ENCODE data around the gene PADI4.
A peak's percentile ranks its signal among the peaks of the same experiment; 100 is the strongest.

The PADI4 gene

DNA sequence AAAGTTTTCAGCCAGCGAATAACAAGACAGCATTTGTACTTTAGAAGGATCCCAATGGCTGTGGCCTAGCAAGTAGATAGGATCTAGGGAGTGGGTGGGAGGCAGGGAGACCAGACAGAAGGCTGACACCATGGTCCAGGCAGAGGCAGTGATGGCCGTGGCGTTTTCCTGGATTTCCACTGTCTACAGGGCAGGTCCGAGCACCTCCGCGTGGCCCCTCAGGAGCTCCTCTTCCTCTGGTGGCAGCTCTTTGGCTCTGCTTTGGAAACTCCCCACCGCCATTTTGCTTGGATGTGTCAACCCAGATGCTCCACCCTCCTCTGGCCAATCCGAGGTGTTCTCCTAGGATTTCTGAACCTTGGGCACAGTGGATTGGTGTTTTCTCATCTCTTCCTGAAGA lies 25.1 kb downstream of the PADI4 start:
- H3K9me3 ChIP-seq: no peaks in the 10 kb centered on the region
- peak overlapping the region; percentile 60 for H3K27ac ChIP-seq
- TF ChIP-seq, protein P1, sequence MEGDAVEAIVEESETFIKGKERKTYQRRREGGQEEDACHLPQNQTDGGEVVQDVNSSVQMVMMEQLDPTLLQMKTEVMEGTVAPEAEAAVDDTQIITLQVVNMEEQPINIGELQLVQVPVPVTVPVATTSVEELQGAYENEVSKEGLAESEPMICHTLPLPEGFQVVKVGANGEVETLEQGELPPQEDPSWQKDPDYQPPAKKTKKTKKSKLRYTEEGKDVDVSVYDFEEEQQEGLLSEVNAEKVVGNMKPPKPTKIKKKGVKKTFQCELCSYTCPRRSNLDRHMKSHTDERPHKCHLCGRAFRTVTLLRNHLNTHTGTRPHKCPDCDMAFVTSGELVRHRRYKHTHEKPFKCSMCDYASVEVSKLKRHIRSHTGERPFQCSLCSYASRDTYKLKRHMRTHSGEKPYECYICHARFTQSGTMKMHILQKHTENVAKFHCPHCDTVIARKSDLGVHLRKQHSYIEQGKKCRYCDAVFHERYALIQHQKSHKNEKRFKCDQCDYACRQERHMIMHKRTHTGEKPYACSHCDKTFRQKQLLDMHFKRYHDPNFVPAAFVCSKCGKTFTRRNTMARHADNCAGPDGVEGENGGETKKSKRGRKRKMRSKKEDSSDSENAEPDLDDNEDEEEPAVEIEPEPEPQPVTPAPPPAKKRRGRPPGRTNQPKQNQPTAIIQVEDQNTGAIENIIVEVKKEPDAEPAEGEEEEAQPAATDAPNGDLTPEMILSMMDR (IDR thresholded peaks at IDR 0.05): no peak
- peaks cover 99% of the 10 kb centered on the region for H3K36me3 ChIP-seq
- no peaks in the 10 kb centered on the region for H3K27me3 ChIP-seq
- no peak overlapping the region for H3K4me3 ChIP-seq (ENCODE audit: low read depth in 1 of 2, low read length in 1 of 2)
- peaks cover 8 to 13% of the 10 kb centered on the region in 2 experiments for H3K4me1 ChIP-seq (ENCODE audit: control insufficient read depth in 1 of 2, insufficient read depth in 1 of 2, low read depth in 1 of 2, low read length in 1 of 2)

DNA sequence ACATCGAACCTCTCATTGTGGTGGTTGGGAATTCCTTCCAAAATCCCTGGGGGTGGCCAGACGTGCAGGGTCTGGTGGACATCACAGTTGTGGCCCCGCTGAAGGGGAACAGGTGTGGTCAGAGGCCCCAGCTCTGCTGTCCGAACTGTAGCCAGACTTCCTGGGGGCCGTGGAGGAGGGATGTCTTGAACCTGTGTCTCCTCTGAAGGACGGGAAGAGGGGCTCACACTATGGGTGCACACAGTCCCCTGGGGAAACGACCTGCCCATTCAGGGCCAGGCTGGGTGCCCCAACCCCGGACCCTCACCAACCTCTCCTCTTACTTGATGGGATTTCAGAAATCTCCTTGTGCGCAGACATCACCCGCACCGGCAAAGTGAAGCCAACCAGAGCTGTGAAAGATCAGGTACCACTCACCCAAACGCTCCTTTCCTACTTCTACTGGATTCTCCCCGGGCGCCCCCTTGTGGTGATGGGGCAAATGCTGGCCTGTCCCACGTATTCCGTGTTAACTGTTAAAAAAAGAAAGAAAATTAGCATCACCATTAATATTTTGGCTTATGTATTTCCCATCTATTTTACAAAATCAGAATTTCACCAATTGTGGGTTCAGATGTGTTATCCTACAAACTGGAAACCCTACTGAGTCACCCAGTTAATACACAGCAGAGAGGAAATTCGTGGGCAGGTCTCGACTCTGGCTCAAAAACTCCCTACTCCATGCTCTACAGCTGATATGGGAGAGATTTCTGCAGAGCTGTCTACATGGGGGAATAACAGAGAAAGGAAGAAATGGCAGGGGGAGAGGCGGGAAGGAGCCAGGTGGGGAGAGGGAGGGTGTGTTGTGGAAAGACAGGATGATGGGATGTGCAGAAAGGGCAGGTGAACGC lies 28.1 kb downstream of the PADI4 start:
- Histone ChIP-seq H3K27ac (peak overlapping the region; percentile 68), H3K27me3 (no peaks in the 10 kb centered on the region), H3K4me3 (ENCODE audit: low read depth in 1 of 2, low read length in 1 of 2) (no peak overlapping the region), H3K4me1 (ENCODE audit: control insufficient read depth in 1 of 2, insufficient read depth in 1 of 2, low read depth in 1 of 2, low read length in 1 of 2) (peaks cover 0 to 7% of the 10 kb centered on the region in 2 experiments), H3K9me3 (no peaks in the 10 kb centered on the region), H3K36me3 (peaks cover 100% of the 10 kb centered on the region)
- TF ChIP-seq, protein P1 (IDR thresholded peaks at IDR 0.05): peak; percentile 82

DNA sequence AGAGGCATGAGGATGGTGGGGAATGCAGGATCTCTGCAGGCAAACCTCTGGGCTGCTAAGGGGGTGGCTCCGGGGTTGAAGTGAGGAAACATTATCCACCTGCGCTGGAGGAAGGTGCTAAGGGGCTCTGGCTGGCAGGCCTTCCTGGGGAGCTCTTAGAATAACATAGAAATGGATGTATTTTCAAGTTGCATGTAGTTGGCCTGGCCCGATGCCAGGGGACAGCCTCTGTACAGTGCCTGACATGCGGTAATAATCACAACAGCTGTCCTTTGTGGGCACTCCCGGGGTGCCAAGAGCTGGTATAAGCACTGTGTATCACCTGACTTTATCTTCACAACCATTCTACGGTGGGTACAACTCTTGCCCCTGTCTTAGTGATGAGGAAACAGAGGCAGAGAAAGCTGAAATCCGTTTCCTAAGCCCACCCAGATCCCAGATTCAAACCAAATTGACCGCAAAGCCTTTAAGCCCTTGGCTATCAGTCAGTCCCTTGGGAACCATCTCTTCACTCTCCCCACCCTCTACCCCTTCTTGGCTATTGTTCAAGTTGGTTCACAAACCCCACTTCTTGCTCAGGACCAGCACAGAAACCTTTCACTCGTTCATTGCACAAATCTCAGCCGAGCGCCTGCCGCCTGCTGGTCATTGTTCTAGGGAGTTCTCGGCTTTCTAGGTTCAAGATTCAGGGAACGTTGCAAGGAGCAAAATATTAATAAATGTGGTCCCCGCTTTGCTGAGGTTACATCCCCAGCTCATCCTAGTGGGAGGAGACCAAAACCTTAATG lies 30.9 kb downstream of the PADI4 start:
- Histone ChIP-seq H3K27me3 (no peaks in the 10 kb centered on the region), H3K4me1 (ENCODE audit: control insufficient read depth in 1 of 2, insufficient read depth in 1 of 2, low read depth in 1 of 2, low read length in 1 of 2) (peaks cover 0 to 7% of the 10 kb centered on the region in 2 experiments), H3K4me3 (ENCODE audit: low read depth in 1 of 2, low read length in 1 of 2) (no peak overlapping the region), H3K27ac (peak overlapping the region; percentile 21), H3K36me3 (peaks cover 100% of the 10 kb centered on the region), H3K9me3 (no peaks in the 10 kb centered on the region)
- TF ChIP-seq, protein P1 (IDR thresholded peaks at IDR 0.05): no peak

DNA sequence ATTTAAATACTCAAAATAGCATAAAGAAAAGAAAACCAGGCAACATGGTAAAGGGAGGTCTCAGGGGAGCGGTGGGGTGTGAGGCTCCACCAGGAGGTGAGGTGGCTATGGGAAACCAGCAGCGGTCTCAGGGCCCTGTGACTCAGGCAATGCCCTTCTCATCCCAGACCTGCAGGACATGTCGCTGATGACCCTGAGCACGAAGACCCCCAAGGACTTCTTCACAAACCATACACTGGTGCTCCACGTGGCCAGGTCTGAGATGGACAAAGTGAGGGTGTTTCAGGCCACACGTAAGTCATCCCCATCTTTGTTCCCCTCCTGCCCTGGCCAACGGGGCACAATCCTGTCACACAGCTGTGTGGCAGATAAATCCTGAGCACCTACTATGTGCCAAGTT lies 31.5 kb downstream of the PADI4 start:
- Histone ChIP-seq H3K36me3 (peaks cover 100% of the 10 kb centered on the region), H3K27me3 (no peaks in the 10 kb centered on the region), H3K4me3 (ENCODE audit: low read depth in 1 of 2, low read length in 1 of 2) (no peak overlapping the region), H3K9me3 (no peaks in the 10 kb centered on the region), H3K4me1 (ENCODE audit: control insufficient read depth in 1 of 2, insufficient read depth in 1 of 2, low read depth in 1 of 2, low read length in 1 of 2) (peaks cover 0 to 7% of the 10 kb centered on the region in 2 experiments), H3K27ac (peak overlapping the region; percentile 21)
- TF ChIP-seq, protein P1 (IDR thresholded peaks at IDR 0.05): no peak

DNA sequence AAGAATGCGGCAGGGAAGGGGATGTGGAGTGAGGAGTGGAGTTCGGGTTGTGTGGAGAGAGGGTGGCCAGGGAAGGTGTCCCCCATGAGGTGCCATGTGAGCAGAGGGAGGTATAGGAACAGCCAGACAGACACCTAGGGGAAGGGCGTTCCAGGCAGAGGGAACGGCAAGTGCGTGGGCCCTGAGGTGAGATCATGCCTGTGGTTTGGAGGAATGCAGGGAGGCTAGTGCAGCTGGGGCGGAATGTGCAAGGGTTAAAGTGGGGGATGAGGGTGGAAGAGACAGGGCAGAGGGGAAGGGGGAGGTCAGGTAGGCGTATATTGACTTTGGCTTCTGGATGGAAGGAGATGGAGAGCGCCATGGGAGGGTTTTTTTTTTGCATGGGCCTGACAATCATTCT lies 32.4 kb downstream of the PADI4 start:
- H3K4me3 ChIP-seq (ENCODE audit: low read depth in 1 of 2, low read length in 1 of 2): no peak overlapping the region
- peak overlapping the region; percentile 26 for H3K27ac ChIP-seq
- H3K27me3 ChIP-seq: no peaks in the 10 kb centered on the region
- H3K4me1 ChIP-seq (ENCODE audit: control insufficient read depth in 1 of 2, insufficient read depth in 1 of 2, low read depth in 1 of 2, low read length in 1 of 2): peaks cover 0 to 7% of the 10 kb centered on the region in 2 experiments
- TF ChIP-seq, protein P1 (IDR thresholded peaks at IDR 0.05): no peak
- H3K9me3 ChIP-seq: no peaks in the 10 kb centered on the region
- H3K36me3 ChIP-seq: peaks cover 100% of the 10 kb centered on the region
